Measurements from ENCODE around the gene NCAPD3. TPM values are rescaled to one million over a fixed set of nuclear protein-coding genes. Genes with fewer than 3 reads are reported as not detected.

Gene NCAPD3
- total and polyA plus RNA-seq, 9 of the 15 experiments (the other 6 are each of a cell fraction or from before 2014, with no cell fraction given), result 23.6 to 80.6 (median 58.6) TPM

DNA sequence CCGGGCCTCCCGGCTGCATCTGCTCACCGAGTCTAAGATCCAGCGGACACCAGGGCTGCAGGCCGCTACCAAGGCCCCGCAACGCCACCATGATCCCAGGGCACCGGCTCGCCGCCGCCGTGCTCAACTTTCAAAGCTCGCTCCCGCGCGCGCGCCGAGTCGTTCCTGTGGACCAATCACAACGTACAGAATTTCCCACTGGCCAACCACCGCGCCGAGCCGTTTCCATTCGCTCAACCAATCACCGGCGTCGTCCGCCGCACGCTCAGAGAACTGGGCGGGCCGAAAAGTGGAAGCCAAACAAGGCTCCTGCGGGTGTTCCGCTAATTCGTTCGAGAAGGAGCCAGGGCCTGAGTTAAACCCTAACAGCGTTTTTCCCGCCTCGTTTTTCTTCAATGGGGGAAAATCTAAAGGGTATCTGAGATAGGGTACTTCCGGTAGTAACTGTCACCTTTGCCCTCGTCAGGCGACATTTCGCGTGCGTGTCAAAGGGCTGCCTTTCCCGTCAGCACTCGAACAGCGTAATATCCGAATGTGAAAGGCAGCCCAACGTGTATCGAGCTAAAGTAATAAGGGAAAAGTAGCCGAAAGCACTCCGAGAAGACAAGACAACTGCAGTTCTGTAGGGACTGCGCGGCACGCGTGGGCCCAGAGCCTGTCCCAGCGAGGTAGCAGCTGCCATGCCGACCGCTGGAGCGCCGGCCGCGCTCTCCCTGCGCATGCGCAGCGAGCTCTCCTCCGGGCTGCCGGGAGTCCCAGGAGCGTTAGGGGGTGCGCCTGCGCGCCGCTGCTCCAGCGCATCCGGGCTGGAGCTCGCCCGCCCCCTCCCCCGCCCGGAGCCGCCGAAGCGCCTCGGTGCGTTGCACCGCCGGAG is at the start of gene NCAPD3, which contains the start of gene VPS26B (continued):
- TF ChIP-seq, protein P1, sequence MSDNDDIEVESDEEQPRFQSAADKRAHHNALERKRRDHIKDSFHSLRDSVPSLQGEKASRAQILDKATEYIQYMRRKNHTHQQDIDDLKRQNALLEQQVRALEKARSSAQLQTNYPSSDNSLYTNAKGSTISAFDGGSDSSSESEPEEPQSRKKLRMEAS (CRISPR knock-in tag; IDR thresholded peaks at IDR 0.05), result peak; percentile 84
- TF ChIP-seq U2AF2 (optimal IDR thresholded peaks at IDR 0.05; ENCODE audit: low read depth, low read length), result no peak

DNA sequence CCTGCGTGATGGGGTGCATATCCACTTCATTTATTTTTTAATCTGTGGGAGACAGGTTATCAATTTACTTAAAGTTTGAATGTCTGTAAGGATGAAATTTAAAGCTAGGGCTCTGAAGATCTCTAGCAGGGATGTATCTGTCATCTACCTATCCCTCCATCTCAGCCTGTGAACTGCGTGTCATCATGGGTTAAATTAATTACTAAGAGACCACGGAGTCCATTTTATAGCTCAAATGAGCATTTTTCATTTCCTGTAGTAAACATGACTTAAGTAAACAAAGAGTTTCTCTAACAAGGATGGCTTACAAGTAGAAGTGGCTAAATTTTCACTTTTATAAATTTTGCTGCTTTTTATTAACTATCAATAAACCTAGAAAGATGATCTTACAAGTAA is 49.5 kb upstream of the NCAPD3 start:
- CTCF ChIA-PET (ENCODE audit: low intra/inter-chr PET ratio), result no interaction called here
- ATAC-seq, result no peak
- H3K9me3 ChIP-seq (replicated peaks; ENCODE audit: control insufficient read depth, insufficient read depth, low read depth, low read length), result no peaks in the 10 kb centered on the region
- no peak overlapping the region for H3K9ac ChIP-seq (ENCODE audit: insufficient read depth in 1 of 2, low read depth in 2 of 2, low read length in 2 of 2)
- H2AFZ ChIP-seq (ENCODE audit: low read depth, low read length), result no peak overlapping the region
- H3K4me3 ChIP-seq, result no peak overlapping the region
- WGBS (ENCODE audit: insufficient coverage, low coverage, missing lambda C conversion rate), result 0% methylated on average over 3 of the region's 3 CpGs
- peaks cover 7 to 17% of the 10 kb centered on the region in 2 experiments; a peak in 3 of 5 replicates for H3K4me1 ChIP-seq (replicated peaks in 1 of 2; ENCODE audit: control insufficient read depth in 2 of 2, insufficient read depth in 2 of 2, low read length in 2 of 2)
- DNase-seq (ENCODE audit: extremely low read depth in 1 of 4, low spot score in 3 of 4), result no peak
- H3K4me2 ChIP-seq (ENCODE audit: insufficient read depth, low read length), result no peak overlapping the region
- H3K9me1 ChIP-seq (ENCODE audit: control insufficient read depth, insufficient read depth, low read length), result no peaks in the 10 kb centered on the region
- no peaks in the 10 kb centered on the region for H3K36me3 ChIP-seq (ENCODE audit: control insufficient read depth, insufficient read depth, low read length)
- FAIRE-seq, result no peak
- in situ Hi-C loops (cut with MboI), result no loop called here
- no TSS peak for BruUV-seq (replicated peaks)
- H3K27ac ChIP-seq (ENCODE audit: extremely low read depth, low read depth, low read length), result no peak overlapping the region
- peaks cover 46 to 77% of the 10 kb centered on the region in 2 experiments for H3K27me3 ChIP-seq (ENCODE audit: control insufficient read depth in 2 of 2, insufficient read depth in 2 of 2, low read length in 2 of 2)
- POLR2A ChIA-PET, result interaction anchor here (0.5 to 1.2 kb wide), 5 partner anchors 10 to 482 kb away, joined by 3 to 4 read pairs (median 3); no protein-coding TSS in a partner anchor
- no peaks in the 10 kb centered on the region for H3K79me2 ChIP-seq (ENCODE audit: control insufficient read depth, insufficient read depth, low read length)
- no peaks in the 10 kb centered on the region for H4K20me1 ChIP-seq (replicated peaks; ENCODE audit: control insufficient read depth, insufficient read depth, low read length)
- intact Hi-C loops (cut with micrococcal nuclease), result loop anchor here (5.0 kb wide), 1 partner anchor 49 kb away; no protein-coding TSS in a partner anchor
- TF ChIP-seq HMG20B (CRISPR knock-in tag; IDR thresholded peaks at IDR 0.05), result no peak
- no peak for TF ChIP-seq DNMT1 (IDR thresholded peaks at IDR 0.05)
- TF ChIP-seq CC2D1A (IDR thresholded peaks at IDR 0.05), result no peak
- TF ChIP-seq DMBX1 (CRISPR knock-in tag; IDR thresholded peaks at IDR 0.05; ENCODE audit: borderline replicate concordance), result no peak
- no peak for TF ChIP-seq MAFF (IDR thresholded peaks at IDR 0.05; ENCODE audit: low read length)
- TF ChIP-seq NR1H2 (CRISPR knock-in tag; IDR thresholded peaks at IDR 0.05), result no peak
- TF ChIP-seq CHD7 (IDR thresholded peaks at IDR 0.05; ENCODE audit: low read depth, low read length), result no peak
